DOHH2 (cell line): ENCODE measurements around the gene AQP12A.

Experiments
- H3F3A ChIP-seq: fragments of 200-600 bp; sonication (generic), shearing (Covaris generic); 2 replicates; pipeline ENCODE4 v1.6.0; 2016; ENCODE audit warnings: antibody characterized with exemption, mild to moderate bottlenecking; ENCODE audit not compliant: control insufficient read depth, insufficient read depth
- H3K27ac ChIP-seq: fragments of 200-600 bp; sonication (generic); 2 replicates; pipeline ENCODE4 v1.5.1; 2014; ENCODE audit warnings: low read depth, mild to moderate bottlenecking, low read length, moderate library complexity
- H3K27me3 ChIP-seq: fragments of 200-600 bp; sonication (generic); 2 replicates; pipeline ENCODE4 v1.6.1; 2014; ENCODE audit warnings: mild to moderate bottlenecking, low read length, mixed read lengths; ENCODE audit not compliant: control insufficient read depth
- H3K36me3 ChIP-seq: fragments of 200-600 bp; sonication (generic); 2 replicates; pipeline ENCODE4 v1.6.1; 2014; ENCODE audit warnings: mild to moderate bottlenecking, low read length, moderate library complexity, mixed read lengths; ENCODE audit not compliant: control insufficient read depth
- H3K4me1 ChIP-seq: fragments of 200-600 bp; sonication (generic); 2 replicates; pipeline ENCODE4 v1.6.1; 2014; ENCODE audit warnings: mild to moderate bottlenecking, low read length, mixed read lengths; ENCODE audit not compliant: control insufficient read depth
- H3K4me2 ChIP-seq: fragments of 200-600 bp; sonication (generic); 2 replicates; pipeline ENCODE4 v1.6.0; 2014; ENCODE audit warnings: mild to moderate bottlenecking, low read length, moderate library complexity
- H3K4me3 ChIP-seq: fragments of 200-600 bp; sonication (generic); 2 replicates; pipeline ENCODE4 v1.5.1; 2014; ENCODE audit warnings: mild to moderate bottlenecking, low read length, mixed read lengths
- H3K79me2 ChIP-seq: fragments of 200-600 bp; sonication (generic); 2 replicates; pipeline ENCODE4 v1.6.1; 2014; ENCODE audit warnings: mild to moderate bottlenecking, low read length, mixed read lengths; ENCODE audit not compliant: control insufficient read depth
- H3K9me2 ChIP-seq: fragments of 200-600 bp; sonication (generic); replicated peaks from 2 replicates; pipeline ENCODE4 v1.6.1; 2014; ENCODE audit warnings: mild to moderate bottlenecking, low read length, mixed read lengths; ENCODE audit not compliant: control insufficient read depth
- H3K9me3 ChIP-seq: fragments of 200-600 bp; sonication (generic); 2 replicates; pipeline ENCODE4 v1.6.1; 2014; ENCODE audit warnings: antibody characterized with exemption, low read length, mixed read lengths; ENCODE audit not compliant: control insufficient read depth, insufficient read depth
- H4K20me1 ChIP-seq: fragments of 200-600 bp; sonication (generic); 2 replicates; pipeline ENCODE4 v1.6.0; 2014; ENCODE audit warnings: low read depth, mild to moderate bottlenecking, antibody characterized with exemption, low read length, moderate library complexity; ENCODE audit not compliant: control insufficient read depth, insufficient read depth
- EZH2phosphoT487 ChIP-seq: fragments of 200-600 bp; sonication (generic); IDR thresholded peaks from 2 replicates; pipeline ENCODE4 v1.6.1; 2017; ENCODE audit warnings: borderline replicate concordance, mild to moderate bottlenecking, antibody characterized with exemption, low read length, moderate library complexity, mixed read lengths
- TF ChIP-seq, protein P1 (sequence below): fragments of 200-600 bp; sonication (generic); IDR thresholded peaks from one replicate; pipeline ENCODE4 v1.5.1; 2014; ENCODE audit warnings: antibody characterized with exemption, mild to moderate bottlenecking, low read depth, low read length; ENCODE audit not compliant: poor library complexity, severe bottlenecking

The AQP12A gene

DNA sequence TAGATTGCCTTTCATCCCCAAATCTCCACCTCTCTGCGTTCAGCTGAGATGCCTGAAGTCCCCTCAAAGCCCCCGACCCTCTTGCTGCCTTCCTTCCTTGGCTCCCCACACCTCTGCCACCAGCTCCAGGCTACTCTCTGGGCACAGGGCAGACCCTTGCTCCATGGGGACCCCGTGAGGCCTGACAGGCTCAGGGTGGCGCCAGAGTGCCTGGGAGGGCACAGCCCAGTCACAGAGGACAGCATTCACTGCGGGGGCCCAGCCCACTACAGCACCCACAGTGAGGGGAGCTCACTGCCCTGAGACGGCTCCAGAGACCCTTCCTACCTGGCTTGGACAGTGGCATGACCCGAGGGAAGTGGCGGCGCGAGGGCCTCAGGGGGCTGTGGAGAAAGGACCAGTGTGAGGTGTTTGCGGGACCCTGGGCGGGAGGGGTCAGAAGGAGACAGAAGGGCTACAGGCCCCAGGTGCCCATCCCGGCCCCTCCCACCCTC lies 51.0 kb downstream of the AQP12A start:
- Histone ChIP-seq H3K79me2 (no peaks in the 10 kb centered on the region), H3K9me3 (no peaks in the 10 kb centered on the region), H3K4me1 (no peaks in the 10 kb centered on the region), H3K36me3 (no peaks in the 10 kb centered on the region), H3K4me3 (no peak overlapping the region), H3K4me2 (no peak overlapping the region), H3K27me3 (no peaks in the 10 kb centered on the region), H4K20me1 (no peaks in the 10 kb centered on the region), H3K9me2 (no peaks in the 10 kb centered on the region), H3F3A (no peaks in the 10 kb centered on the region), H3K27ac (no peak overlapping the region)
- TF ChIP-seq, protein P1, sequence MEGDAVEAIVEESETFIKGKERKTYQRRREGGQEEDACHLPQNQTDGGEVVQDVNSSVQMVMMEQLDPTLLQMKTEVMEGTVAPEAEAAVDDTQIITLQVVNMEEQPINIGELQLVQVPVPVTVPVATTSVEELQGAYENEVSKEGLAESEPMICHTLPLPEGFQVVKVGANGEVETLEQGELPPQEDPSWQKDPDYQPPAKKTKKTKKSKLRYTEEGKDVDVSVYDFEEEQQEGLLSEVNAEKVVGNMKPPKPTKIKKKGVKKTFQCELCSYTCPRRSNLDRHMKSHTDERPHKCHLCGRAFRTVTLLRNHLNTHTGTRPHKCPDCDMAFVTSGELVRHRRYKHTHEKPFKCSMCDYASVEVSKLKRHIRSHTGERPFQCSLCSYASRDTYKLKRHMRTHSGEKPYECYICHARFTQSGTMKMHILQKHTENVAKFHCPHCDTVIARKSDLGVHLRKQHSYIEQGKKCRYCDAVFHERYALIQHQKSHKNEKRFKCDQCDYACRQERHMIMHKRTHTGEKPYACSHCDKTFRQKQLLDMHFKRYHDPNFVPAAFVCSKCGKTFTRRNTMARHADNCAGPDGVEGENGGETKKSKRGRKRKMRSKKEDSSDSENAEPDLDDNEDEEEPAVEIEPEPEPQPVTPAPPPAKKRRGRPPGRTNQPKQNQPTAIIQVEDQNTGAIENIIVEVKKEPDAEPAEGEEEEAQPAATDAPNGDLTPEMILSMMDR: no peak
- TF ChIP-seq EZH2phosphoT487: no peak

DNA sequence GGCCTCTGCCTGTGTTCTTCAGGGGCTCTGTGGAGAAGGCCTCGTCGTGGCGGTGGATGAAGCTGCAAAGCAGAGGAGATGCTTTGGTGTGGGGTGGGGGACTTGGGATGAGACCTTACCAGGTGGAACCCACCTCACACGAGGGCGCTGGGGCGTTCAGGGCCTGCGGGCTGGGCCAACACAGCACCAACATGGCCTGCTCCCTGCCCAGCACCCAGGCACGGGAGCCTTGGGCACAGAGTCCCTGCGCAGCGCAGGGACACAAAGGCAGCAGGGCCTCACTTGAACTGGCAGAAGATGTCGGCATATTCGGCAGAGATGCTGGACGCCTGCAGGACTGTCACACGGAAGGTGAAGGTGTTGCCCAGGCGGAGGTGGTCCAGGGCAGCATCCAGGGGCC lies 53.8 kb downstream of the AQP12A start:
- Histone ChIP-seq H4K20me1 (no peaks in the 10 kb centered on the region), H3K27me3 (no peaks in the 10 kb centered on the region), H3F3A (no peaks in the 10 kb centered on the region), H3K4me2 (no peak overlapping the region), H3K36me3 (no peaks in the 10 kb centered on the region), H3K79me2 (no peaks in the 10 kb centered on the region), H3K4me1 (no peaks in the 10 kb centered on the region), H3K9me2 (no peaks in the 10 kb centered on the region), H3K9me3 (no peaks in the 10 kb centered on the region), H3K27ac (no peak overlapping the region), H3K4me3 (no peak overlapping the region)
- TF ChIP-seq, protein P1: no peak
- no peak for TF ChIP-seq EZH2phosphoT487

- TF ChIP-seq, protein P1: no peak
- no peak for TF ChIP-seq EZH2phosphoT487
- no peaks in the 10 kb centered on the region for H3K9me2 ChIP-seq
- no peaks in the 10 kb centered on the region for H3K36me3 ChIP-seq
- H4K20me1 ChIP-seq: no peaks in the 10 kb centered on the region
- no peak overlapping the region for H3K4me2 ChIP-seq
- H3K27me3 ChIP-seq: no peaks in the 10 kb centered on the region
- H3K9me3 ChIP-seq: no peaks in the 10 kb centered on the region
- H3K4me3 ChIP-seq: no peak overlapping the region
- H3F3A ChIP-seq: no peaks in the 10 kb centered on the region
- no peak overlapping the region for H3K27ac ChIP-seq
- no peaks in the 10 kb centered on the region for H3K79me2 ChIP-seq
- no peaks in the 10 kb centered on the region for H3K4me1 ChIP-seq
These were observed 54.3 kb downstream of the AQP12A start for GRCh38 chr2:240745962-240746361.

DNA sequence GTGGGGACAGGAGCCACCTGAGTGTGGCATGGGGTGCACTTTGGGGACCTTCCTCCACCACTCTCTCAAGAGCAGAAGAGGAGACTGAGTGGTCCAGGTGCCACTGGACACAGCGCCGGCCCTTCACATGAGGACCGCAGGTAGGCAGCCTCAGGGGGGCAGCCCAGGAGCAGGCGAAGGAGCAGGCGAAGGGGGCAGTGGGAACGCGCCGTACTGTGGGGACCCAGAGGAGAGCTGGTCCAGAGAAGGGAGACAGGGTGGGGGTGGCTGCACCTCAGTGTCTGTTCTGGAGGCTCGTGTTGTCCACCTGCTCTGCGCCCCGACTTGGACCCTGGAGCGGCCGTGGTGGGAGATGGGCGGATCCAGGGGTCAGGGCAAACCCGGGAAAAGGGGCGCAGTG lies 55.0 kb downstream of the AQP12A start:
- Histone ChIP-seq H3K4me2 (no peak overlapping the region), H3K9me2 (no peaks in the 10 kb centered on the region), H3K79me2 (no peaks in the 10 kb centered on the region), H3K27ac (no peak overlapping the region), H3K9me3 (no peaks in the 10 kb centered on the region), H3K4me3 (no peak overlapping the region), H3K36me3 (no peaks in the 10 kb centered on the region), H3K4me1 (no peaks in the 10 kb centered on the region), H3K27me3 (no peaks in the 10 kb centered on the region), H4K20me1 (no peaks in the 10 kb centered on the region), H3F3A (no peaks in the 10 kb centered on the region)
- no peak for TF ChIP-seq EZH2phosphoT487
- TF ChIP-seq, protein P1: no peak
